ENCODE data around the gene GNG4.

GRCh38 chr1:235608278-235608677 lies 41.3 kb downstream of the GNG4 start:
- TF ChIP-seq, protein P1, sequence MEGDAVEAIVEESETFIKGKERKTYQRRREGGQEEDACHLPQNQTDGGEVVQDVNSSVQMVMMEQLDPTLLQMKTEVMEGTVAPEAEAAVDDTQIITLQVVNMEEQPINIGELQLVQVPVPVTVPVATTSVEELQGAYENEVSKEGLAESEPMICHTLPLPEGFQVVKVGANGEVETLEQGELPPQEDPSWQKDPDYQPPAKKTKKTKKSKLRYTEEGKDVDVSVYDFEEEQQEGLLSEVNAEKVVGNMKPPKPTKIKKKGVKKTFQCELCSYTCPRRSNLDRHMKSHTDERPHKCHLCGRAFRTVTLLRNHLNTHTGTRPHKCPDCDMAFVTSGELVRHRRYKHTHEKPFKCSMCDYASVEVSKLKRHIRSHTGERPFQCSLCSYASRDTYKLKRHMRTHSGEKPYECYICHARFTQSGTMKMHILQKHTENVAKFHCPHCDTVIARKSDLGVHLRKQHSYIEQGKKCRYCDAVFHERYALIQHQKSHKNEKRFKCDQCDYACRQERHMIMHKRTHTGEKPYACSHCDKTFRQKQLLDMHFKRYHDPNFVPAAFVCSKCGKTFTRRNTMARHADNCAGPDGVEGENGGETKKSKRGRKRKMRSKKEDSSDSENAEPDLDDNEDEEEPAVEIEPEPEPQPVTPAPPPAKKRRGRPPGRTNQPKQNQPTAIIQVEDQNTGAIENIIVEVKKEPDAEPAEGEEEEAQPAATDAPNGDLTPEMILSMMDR (IDR thresholded peaks at IDR 0.05; ENCODE audit: low read depth, low read length) = no peak
- no peak for TF ChIP-seq POLR2A (IDR thresholded peaks at IDR 0.05; ENCODE audit: extremely low read depth, insufficient read length)
- TF ChIP-seq, protein P2, sequence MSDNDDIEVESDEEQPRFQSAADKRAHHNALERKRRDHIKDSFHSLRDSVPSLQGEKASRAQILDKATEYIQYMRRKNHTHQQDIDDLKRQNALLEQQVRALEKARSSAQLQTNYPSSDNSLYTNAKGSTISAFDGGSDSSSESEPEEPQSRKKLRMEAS (IDR thresholded peaks at IDR 0.05; ENCODE audit: low read depth, low read length) = no peak
